Kidney (tissue), 14 donors: ENCODE results near the gene PUS3. TPM values are rescaled to one million over a fixed set of nuclear protein-coding genes. Genes with fewer than 3 reads are reported as not detected.

Source experiments
- DNase-seq, 5 donors: peaks; one replicate each; pipeline ENCODE4 v3.0.0-alpha.2; 2013 to 2020
- FAIRE-seq: peaks from 2 replicates; lab custom pipeline; 2012; peaks lifted over from hg19 to GRCh38; lab: Jason Lieb, UNC
- H3K27ac ChIP-seq, 2 donors: one replicate each; pipeline ENCODE4 v1.7.0; 2013; ENCODE audit warnings: low read depth in 2 of 2, low read length in 2 of 2, inconsistent platforms in 1 of 2
- H3K27me3 ChIP-seq: one replicate; pipeline ENCODE4 v1.7.1; 2013; ENCODE audit warnings: low read length, inconsistent platforms; ENCODE audit not compliant: control insufficient read depth, insufficient read depth
- H3K36me3 ChIP-seq, 3 donors: one replicate each; pipeline versions ENCODE4 v1.7.0 to v1.7.1; 2013; ENCODE audit warnings: low read length in 3 of 3, control low read depth in 1 of 3, inconsistent platforms in 1 of 3; ENCODE audit not compliant: insufficient read depth in 3 of 3, control insufficient read depth in 2 of 3
- H3K4me1 ChIP-seq, 3 donors: one replicate each; pipeline versions ENCODE4 v1.7.0 to v1.7.1; 2013; ENCODE audit warnings: low read length in 3 of 3, inconsistent platforms in 1 of 3, low read depth in 1 of 3; ENCODE audit not compliant: control insufficient read depth in 2 of 3, insufficient read depth in 2 of 3
- H3K4me3 ChIP-seq, 3 donors: one replicate each; pipeline versions ENCODE4 v1.7.0 to v1.8.1; 2013; ENCODE audit warnings: low read length in 3 of 3, control low read depth in 1 of 3, inconsistent platforms in 1 of 3
- H3K9ac ChIP-seq, 3 donors: one replicate each; pipeline versions ENCODE4 v1.7.0 to v1.7.1; 2013; ENCODE audit warnings: low read length in 3 of 3, control low read depth in 1 of 3, inconsistent platforms in 1 of 3
- H3K9me3 ChIP-seq, 3 donors: one replicate each; pipeline versions ENCODE4 v1.7.0 to v1.7.1; 2013; ENCODE audit warnings: low read length in 3 of 3, control low read depth in 1 of 3, inconsistent platforms in 1 of 3; ENCODE audit not compliant: control insufficient read depth in 2 of 3, insufficient read depth in 1 of 3
- intact Hi-C: fragments of 100-400 bp; cut with DNase I; formaldehyde crosslinking; loops from one replicate; pipeline ENCODE4 v1.11.1; 2022
- polyA plus RNA-seq: library from polyadenylated mRNA; stranded (reverse); fragments of 350-450 nt; fragmentation: Illumina TruSeq; extraction: RNeasy Lipid Tissue Mini Kit (QIAGEN cat#74804); gene quantifications from one replicate; pipeline ENCODE4 v1.2.3, GENCODE V29; 2014; ENCODE audit warnings: low read depth, low replicate concordance; ENCODE audit not compliant: insufficient read depth
- total RNA-seq: library from RNA; stranded (reverse); fragmentation: NEBNext Ultra II Directional; extraction: Animal tissue kit (Norgen Biotek cat#: 25700); gene quantifications from one replicate; pipeline ENCODE4 v1.2.1, GENCODE V29; 2021
- TF ChIP-seq, protein P1 (sequence below): IDR thresholded peaks from 3 replicates; pipeline ENCODE4 v1.5.1; 2012; ENCODE audit warnings: mild to moderate bottlenecking, moderate library complexity, borderline replicate concordance; ENCODE audit not compliant: insufficient read depth; ENCODE audit errors: extremely low read depth
- donor health status: control.
- donor health status: control.
- donor health status: control.
- donor health status: control.
- donor health status: control.
- donor health status: DM: yes; HTN: yes; CAD: no.
- donor health status: Normal renal cell carcinoma (clear cell type).

Gene PUS3
- total and polyA plus RNA-seq, 2 donors from 2014 or later, result 9.4 to 9.9 TPM

DNA sequence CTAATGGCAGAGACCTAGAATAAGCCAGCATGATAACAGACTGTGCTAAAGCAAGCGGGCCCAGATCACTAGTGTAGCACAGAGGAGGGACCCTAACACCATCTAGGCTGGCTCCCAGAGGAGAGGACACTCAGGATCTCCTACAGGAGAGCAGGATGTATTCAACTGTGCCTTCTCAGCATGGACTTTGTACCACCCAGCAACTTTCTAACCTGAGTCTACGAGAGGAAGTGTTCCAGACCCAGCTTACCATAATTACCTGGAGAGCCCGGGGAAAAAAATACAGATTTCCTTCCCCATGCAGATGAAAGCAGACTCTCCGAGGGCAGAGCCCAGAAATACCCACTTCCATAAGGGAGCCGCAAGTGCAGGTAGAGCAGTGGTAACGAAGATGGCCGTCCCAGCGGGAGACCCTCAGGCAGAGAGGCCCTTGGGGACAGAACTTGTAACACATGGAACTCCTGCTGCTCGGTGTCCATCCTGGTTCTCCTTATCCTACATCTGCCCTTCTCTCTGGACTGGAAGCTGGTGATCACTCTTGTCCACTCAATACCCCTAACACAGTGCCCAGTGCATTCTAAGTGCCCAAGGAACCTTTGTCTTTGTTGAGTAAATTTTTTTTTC lies 21.5 kb upstream of the PUS3 start:
- TF ChIP-seq, protein P1, sequence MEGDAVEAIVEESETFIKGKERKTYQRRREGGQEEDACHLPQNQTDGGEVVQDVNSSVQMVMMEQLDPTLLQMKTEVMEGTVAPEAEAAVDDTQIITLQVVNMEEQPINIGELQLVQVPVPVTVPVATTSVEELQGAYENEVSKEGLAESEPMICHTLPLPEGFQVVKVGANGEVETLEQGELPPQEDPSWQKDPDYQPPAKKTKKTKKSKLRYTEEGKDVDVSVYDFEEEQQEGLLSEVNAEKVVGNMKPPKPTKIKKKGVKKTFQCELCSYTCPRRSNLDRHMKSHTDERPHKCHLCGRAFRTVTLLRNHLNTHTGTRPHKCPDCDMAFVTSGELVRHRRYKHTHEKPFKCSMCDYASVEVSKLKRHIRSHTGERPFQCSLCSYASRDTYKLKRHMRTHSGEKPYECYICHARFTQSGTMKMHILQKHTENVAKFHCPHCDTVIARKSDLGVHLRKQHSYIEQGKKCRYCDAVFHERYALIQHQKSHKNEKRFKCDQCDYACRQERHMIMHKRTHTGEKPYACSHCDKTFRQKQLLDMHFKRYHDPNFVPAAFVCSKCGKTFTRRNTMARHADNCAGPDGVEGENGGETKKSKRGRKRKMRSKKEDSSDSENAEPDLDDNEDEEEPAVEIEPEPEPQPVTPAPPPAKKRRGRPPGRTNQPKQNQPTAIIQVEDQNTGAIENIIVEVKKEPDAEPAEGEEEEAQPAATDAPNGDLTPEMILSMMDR, result no peak
- H3K9me3 ChIP-seq, result no peaks in the 10 kb centered on the region
- H3K4me3 ChIP-seq, result no peak overlapping the region
- intact Hi-C loops, result loop anchor here (5.0 kb wide), 1 partner anchor 268 kb away; no protein-coding TSS in a partner anchor
- H3K36me3 ChIP-seq, result no peaks in the 10 kb centered on the region
- H3K9ac ChIP-seq, result no peak overlapping the region
- FAIRE-seq (no peak), DNase-seq (no peak)
- H3K27ac ChIP-seq, result no peak overlapping the region
- H3K4me1 ChIP-seq, result no peaks in the 10 kb centered on the region
- no peaks in the 10 kb centered on the region for H3K27me3 ChIP-seq

DNA sequence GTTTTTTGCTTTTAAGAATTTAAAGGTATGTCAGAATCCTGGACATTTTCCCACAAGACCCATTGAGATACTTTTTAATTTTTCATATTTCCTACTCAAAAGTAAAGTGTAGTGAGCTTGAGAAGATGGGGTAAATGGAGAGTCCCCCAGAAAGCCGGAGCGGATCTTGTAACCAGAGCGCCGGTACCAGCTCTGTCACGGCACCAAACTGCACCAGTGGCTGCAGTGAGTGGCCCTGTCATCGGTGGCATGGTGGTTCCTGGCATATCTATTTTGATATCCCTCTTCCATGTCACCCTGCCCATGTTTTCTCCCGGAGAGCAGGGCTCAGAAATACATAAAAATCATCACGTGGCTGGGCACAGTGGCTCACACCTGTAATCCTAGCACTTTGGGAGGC lies 20.6 kb upstream of the PUS3 start:
- H3K36me3 ChIP-seq, result no peaks in the 10 kb centered on the region
- no peak overlapping the region for H3K27ac ChIP-seq
- no peaks in the 10 kb centered on the region for H3K27me3 ChIP-seq
- no peak overlapping the region for H3K4me3 ChIP-seq
- H3K9ac ChIP-seq, result no peak overlapping the region
- FAIRE-seq (no peak), DNase-seq (no peak)
- H3K9me3 ChIP-seq, result no peaks in the 10 kb centered on the region
- TF ChIP-seq, protein P1, result no peak
- intact Hi-C loops, result loop anchor here (5.0 kb wide), 1 partner anchor 269 kb away; no protein-coding TSS in a partner anchor
- no peaks in the 10 kb centered on the region for H3K4me1 ChIP-seq

DNA sequence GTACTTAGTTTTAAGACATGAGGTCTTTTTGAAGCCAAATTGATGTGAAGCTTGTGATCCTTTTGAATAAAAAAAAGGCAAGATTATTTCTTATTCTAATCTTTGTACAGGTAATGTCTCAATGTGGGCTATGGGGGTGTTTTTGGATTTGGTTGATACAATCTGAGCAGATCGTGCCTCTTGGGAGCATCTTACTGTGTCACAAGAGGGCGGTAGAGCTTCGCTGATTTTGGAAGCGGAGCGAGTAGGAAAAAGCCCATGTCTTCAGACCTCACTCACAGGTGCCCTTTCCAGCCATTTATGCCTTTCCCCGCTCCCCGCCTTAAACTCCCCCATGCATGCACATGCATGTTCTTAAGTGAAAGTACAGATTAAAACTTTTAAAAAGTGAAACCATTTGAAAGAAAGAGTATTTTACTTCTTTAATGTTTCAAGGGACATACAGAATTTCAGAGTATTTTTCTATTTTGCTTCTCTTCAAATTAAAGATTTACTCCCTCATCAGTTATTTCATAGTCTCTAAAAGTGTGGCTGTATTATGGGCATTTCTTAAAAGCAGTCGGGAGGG lies 20.1 kb upstream of the PUS3 start:
- Histone ChIP-seq H3K27ac (no peak overlapping the region), H3K27me3 (no peaks in the 10 kb centered on the region), H3K4me3 (no peak overlapping the region), H3K9me3 (no peaks in the 10 kb centered on the region), H3K9ac (no peak overlapping the region), H3K36me3 (no peaks in the 10 kb centered on the region), H3K4me1 (no peaks in the 10 kb centered on the region)
- TF ChIP-seq, protein P1, result peak; percentile 82
- peak in 4 of 5 donors; percentile 66 to 91 (median 78) for DNase-seq
- FAIRE-seq, result peak; percentile 77
- intact Hi-C loops, result loop anchor here (5.0 kb wide), 1 partner anchor 269 kb away; no protein-coding TSS in a partner anchor
